Transverse colon (tissue), 4 donors: Measurements from ENCODE around the gene MEG3. TPM values are rescaled to one million over a fixed set of nuclear protein-coding genes. Genes with fewer than 3 reads are reported as not detected.

ENCODE experiments used
- DNase-seq: peaks from one replicate; pipeline ENCODE4 v3.0.0-alpha.2; 2019
- H3K27ac ChIP-seq, 4 donors: fragments of 200-600 bp; sonication (generic); 2 replicates each; pipeline ENCODE4 v1.5.1; 2016 to 2018; ENCODE audit warnings: inconsistent platforms in 4 of 4
- H3K27me3 ChIP-seq: fragments of 200-600 bp; sonication (generic); 2 replicates; pipeline ENCODE4 v1.5.1; 2017; ENCODE audit warnings: inconsistent platforms
- H3K36me3 ChIP-seq, 4 donors: fragments of 200-600 bp; sonication (generic); 2 replicates each; pipeline ENCODE4 v1.5.1; 2017 to 2019; ENCODE audit warnings: inconsistent platforms in 4 of 4
- H3K4me1 ChIP-seq, 4 donors: fragments of 200-600 bp; sonication (generic); 2 replicates each; pipeline ENCODE4 v1.5.1; 2017 to 2020; ENCODE audit warnings: inconsistent platforms in 4 of 4
- H3K4me3 ChIP-seq, 4 donors: fragments of 200-600 bp; sonication (generic); 1 replicate in 1 of 4; 2 replicates in 3 of 4; pipeline versions ENCODE4 v1.5.1 to v1.6.1; 2017 to 2019; ENCODE audit warnings: inconsistent platforms in 4 of 4
- H3K9me3 ChIP-seq, 2 donors: fragments of 200-600 bp; sonication (generic); 2 replicates each; pipeline ENCODE4 v1.5.1; 2017 to 2019; ENCODE audit warnings: inconsistent platforms in 2 of 2
- CTCF ChIP-seq, 5 experiments: fragments of 200-600 bp in 3 of 5; fragments of 450-650 bp in 2 of 5; sonication (generic) in 3 of 5; IDR thresholded peaks; 1 replicate in 2 of 5; 2 replicates in 3 of 5; pipeline ENCODE4 v1.5.1; 2016 to 2017; ENCODE audit warnings: antibody characterized with exemption in 5 of 5, inconsistent platforms in 3 of 5, mild to moderate bottlenecking in 2 of 5, moderate library complexity in 1 of 5
- EP300 ChIP-seq: sonication (generic); formaldehyde crosslinking; IDR thresholded peaks from one replicate; pipeline ENCODE4 v1.6.1; 2017; ENCODE audit warnings: antibody characterized with exemption, low read depth
- POLR2A ChIP-seq: fragments of 450-650 bp; IDR thresholded peaks from one replicate; pipeline ENCODE4 v1.6.1; 2016; ENCODE audit warnings: antibody characterized with exemption, mild to moderate bottlenecking, moderate library complexity
- POLR2AphosphoS5 ChIP-seq, 3 donors: sonication (generic); formaldehyde crosslinking; IDR thresholded peaks; one replicate each; pipeline ENCODE4 v1.6.1; 2016; ENCODE audit warnings: antibody characterized with exemption in 3 of 3
- WGBS, 2 donors: methylation state at CpG; one replicate each; pipeline ENCODE4 v1.1.5; 2018; ENCODE audit warnings: low coverage in 1 of 2; 5-methylcytosine and 5-hydroxymethylcytosine counted together
- in situ Hi-C, 4 donors: fragments of 200-750 bp; cut with MboI; loops; one replicate each; pipeline versions ENCODE4 v1.15.0 to v1.15.1; 2017; ENCODE audit warnings: low sequenced_read_pairs in 3 of 4, low pct_ligation_motif_present in 1 of 4, low pct_unique_long_range_greater_than_20kb in 1 of 4
- intact Hi-C: fragments of 100-400 bp; cut with DNase I; formaldehyde crosslinking; loops from one replicate; pipeline ENCODE4 v1.15.1; 2023; ENCODE audit warnings: low total_unique reads
- total RNA-seq, 4 donors: library from RNA; depleted of rRNA; stranded (reverse); fragments of >200 nt; gene quantifications; one replicate each; pipeline ENCODE4 v1.1.0, GENCODE V29; 2016

Gene MEG3
- total RNA-seq, 4 donors from 2014 or later = 10.6 to 156 (median 40.1) TPM

- Histone ChIP-seq H3K27ac (no peak overlapping the region), H3K36me3 (no peaks in the 10 kb centered on the region), H3K9me3 (no peaks in the 10 kb centered on the region), H3K27me3 (peaks cover 33% of the 10 kb centered on the region), H3K4me1 (no peaks in the 10 kb centered on the region), H3K4me3 (no peak overlapping the region)
- 83% methylated on average over 2 to 11 of the region's 11 CpGs for WGBS, 2 donors
- in situ Hi-C loops = no loop called here
- no peak for DNase-seq
- TF ChIP-seq POLR2AphosphoS5 (IDR thresholded peaks at IDR 0.05) = no peak
- no peak for TF ChIP-seq CTCF (IDR thresholded peaks at IDR 0.05)
- no peak for TF ChIP-seq POLR2A
- intact Hi-C loops = no loop called here
These were observed 2.4 kb upstream of the MEG3 start for GRCh38 chr14:100823413-100824080.

- WGBS, 2 donors = 64% methylated on average over 25 of the region's 32 CpGs; no CpG with 5 or more reads in 1 of the 2 donors
- H3K9me3 ChIP-seq = no peaks in the 10 kb centered on the region
- H3K36me3 ChIP-seq = no peaks in the 10 kb centered on the region
- H3K4me1 ChIP-seq = no peaks in the 10 kb centered on the region
- TF ChIP-seq EP300 (no peak), CTCF (IDR thresholded peaks at IDR 0.05) (no peak), POLR2AphosphoS5 (IDR thresholded peaks at IDR 0.05) (no peak), POLR2A (no peak)
- H3K4me3 ChIP-seq = no peak overlapping the region
- in situ Hi-C loops (no loop called here), intact Hi-C loops (no loop called here)
- peaks cover 33% of the 10 kb centered on the region for H3K27me3 ChIP-seq
- no peak overlapping the region for H3K27ac ChIP-seq
- DNase-seq = no peak
These were observed 1.8 kb upstream of the MEG3 start for GRCh38 chr14:100824091-100824551.

- 66% methylated on average over 36 of the region's 36 CpGs; no CpG with 5 or more reads in 1 of the 2 donors for WGBS, 2 donors
- intact Hi-C loops (no loop called here), in situ Hi-C loops (loop anchor here in 2 of 4 donors (25.0 kb wide), 1 partner anchor 812 kb away; no protein-coding TSS in a partner anchor)
- TF ChIP-seq CTCF (IDR thresholded peaks at IDR 0.05) = no peak
- TF ChIP-seq POLR2AphosphoS5 (IDR thresholded peaks at IDR 0.05) = no peak
- TF ChIP-seq EP300 = no peak
- TF ChIP-seq POLR2A = no peak
- Histone ChIP-seq H3K27ac (no peak overlapping the region), H3K4me1 (no peaks in the 10 kb centered on the region), H3K9me3 (no peaks in the 10 kb centered on the region), H3K27me3 (peaks cover 33% of the 10 kb centered on the region), H3K36me3 (no peaks in the 10 kb centered on the region), H3K4me3 (peak overlapping the region in 2 of 4 donors; percentile 14 to 37)
- DNase-seq = no peak
These were observed 811 bp upstream of the MEG3 start for GRCh38 chr14:100824901-100825712.

- WGBS, 2 donors = 56 to 71% methylated on average over 7 to 27 of the region's 27 CpGs
- DNase-seq = no peak
- peak overlapping the region in 2 of 4 donors; percentile 14 to 37 for H3K4me3 ChIP-seq
- peaks cover 33% of the 10 kb centered on the region for H3K27me3 ChIP-seq
- in situ Hi-C loops = loop anchor here in 2 of 4 donors (25.0 kb wide), 1 partner anchor 811 kb away; no protein-coding TSS in a partner anchor
- H3K27ac ChIP-seq = peak overlapping the region in 3 of 4 donors; percentile 46 to 59 (median 49)
- intact Hi-C loops = no loop called here
- H3K9me3 ChIP-seq = no peaks in the 10 kb centered on the region
- no peaks in the 10 kb centered on the region for H3K4me1 ChIP-seq
- H3K36me3 ChIP-seq = no peaks in the 10 kb centered on the region
- TF ChIP-seq POLR2A (no peak), CTCF (IDR thresholded peaks at IDR 0.05) (no peak), POLR2AphosphoS5 (IDR thresholded peaks at IDR 0.05) (no peak), EP300 (no peak)
These were observed 628 bp downstream of the MEG3 start for GRCh38 chr14:100826391-100827100.
